ENCODE data around the gene KRTAP10-1.

KRTAP10-1 gene

GRCh38 chr21:44516828-44517174, 23.2 kb downstream of the KRTAP10-1 start:
- Histone ChIP-seq H3K4me1 (ENCODE audit: insufficient read depth, low read length, severe bottlenecking) (no peaks in the 10 kb centered on the region), H3K79me2 (ENCODE audit: insufficient read depth, low read length) (no peaks in the 10 kb centered on the region), H3F3A (ENCODE audit: insufficient read depth, low read length) (no peaks in the 10 kb centered on the region), H3K27me3 (ENCODE audit: insufficient read depth, low read length) (no peaks in the 10 kb centered on the region), H3K36me3 (ENCODE audit: insufficient read depth, low read length) (no peaks in the 10 kb centered on the region), H3K9ac (ENCODE audit: low read length) (no peak overlapping the region), H3K9me3 (ENCODE audit: low read length) (no peaks in the 10 kb centered on the region), H4K20me1 (ENCODE audit: insufficient read depth, low read length) (no peaks in the 10 kb centered on the region), H2AFZ (ENCODE audit: low read length) (no peak overlapping the region), H3K4me2 (ENCODE audit: low read length) (no peak overlapping the region), H3K4me3 (ENCODE audit: low read depth, low read length, poor library complexity, severe bottlenecking) (no peak overlapping the region), H3K27ac (ENCODE audit: low read depth, low read length, poor library complexity, severe bottlenecking) (no peak overlapping the region), H3K9me2 (ENCODE audit: low read depth, low read length) (no peaks in the 10 kb centered on the region)
- TF ChIP-seq EZH2 (IDR thresholded peaks at IDR 0.05; ENCODE audit: borderline replicate concordance, low read length) (no peak), CTCF (IDR thresholded peaks at IDR 0.05; ENCODE audit: low read length) (no peak)

- no peaks in the 10 kb centered on the region for H3K36me3 ChIP-seq (ENCODE audit: insufficient read depth, low read length)
- H3K9me3 ChIP-seq (ENCODE audit: low read length) = no peaks in the 10 kb centered on the region
- H3K79me2 ChIP-seq (ENCODE audit: insufficient read depth, low read length) = no peaks in the 10 kb centered on the region
- H3K9ac ChIP-seq (ENCODE audit: low read length) = no peak overlapping the region
- TF ChIP-seq CTCF (IDR thresholded peaks at IDR 0.05; ENCODE audit: low read length) (no peak), EZH2 (IDR thresholded peaks at IDR 0.05; ENCODE audit: borderline replicate concordance, low read length) (no peak)
- no peaks in the 10 kb centered on the region for H3K4me1 ChIP-seq (ENCODE audit: insufficient read depth, low read length, severe bottlenecking)
- no peak overlapping the region for H3K4me2 ChIP-seq (ENCODE audit: low read length)
- no peaks in the 10 kb centered on the region for H4K20me1 ChIP-seq (ENCODE audit: insufficient read depth, low read length)
- no peaks in the 10 kb centered on the region for H3K27me3 ChIP-seq (ENCODE audit: insufficient read depth, low read length)
- H3K9me2 ChIP-seq (ENCODE audit: low read depth, low read length) = no peaks in the 10 kb centered on the region
- no peak overlapping the region for H3K27ac ChIP-seq (ENCODE audit: low read depth, low read length, poor library complexity, severe bottlenecking)
- no peak overlapping the region for H2AFZ ChIP-seq (ENCODE audit: low read length)
- no peak overlapping the region for H3K4me3 ChIP-seq (ENCODE audit: low read depth, low read length, poor library complexity, severe bottlenecking)
- no peaks in the 10 kb centered on the region for H3F3A ChIP-seq (ENCODE audit: insufficient read depth, low read length)
Measured at GRCh38 chr21:44516342-44516741, 23.7 kb downstream of the KRTAP10-1 start.

GRCh38 chr21:44515359-44516165, 24.4 kb downstream of the KRTAP10-1 start:
- no peaks in the 10 kb centered on the region; the same call in 1 of the 2 replicates for H3K27me3 ChIP-seq (ENCODE audit: insufficient read depth, low read length)
- H4K20me1 ChIP-seq (ENCODE audit: insufficient read depth, low read length) = no peaks in the 10 kb centered on the region
- H3K79me2 ChIP-seq (ENCODE audit: insufficient read depth, low read length) = no peaks in the 10 kb centered on the region
- no peaks in the 10 kb centered on the region for H3K9me2 ChIP-seq (ENCODE audit: low read depth, low read length)
- no peak overlapping the region for H2AFZ ChIP-seq (ENCODE audit: low read length)
- H3K4me2 ChIP-seq (ENCODE audit: low read length) = no peak overlapping the region
- H3K4me3 ChIP-seq (ENCODE audit: low read depth, low read length, poor library complexity, severe bottlenecking) = no peak overlapping the region
- no peak overlapping the region for H3K27ac ChIP-seq (ENCODE audit: low read depth, low read length, poor library complexity, severe bottlenecking)
- no peaks in the 10 kb centered on the region for H3K9me3 ChIP-seq (ENCODE audit: low read length)
- no peaks in the 10 kb centered on the region for H3K36me3 ChIP-seq (ENCODE audit: insufficient read depth, low read length)
- no peaks in the 10 kb centered on the region for H3K4me1 ChIP-seq (ENCODE audit: insufficient read depth, low read length, severe bottlenecking)
- H3F3A ChIP-seq (ENCODE audit: insufficient read depth, low read length) = no peaks in the 10 kb centered on the region
- no peak overlapping the region for H3K9ac ChIP-seq (ENCODE audit: low read length)
- TF ChIP-seq CTCF (IDR thresholded peaks at IDR 0.05; ENCODE audit: low read length) = no peak
- TF ChIP-seq EZH2 (IDR thresholded peaks at IDR 0.05; ENCODE audit: borderline replicate concordance, low read length) = no peak

Measured in OCI-LY1 (cell line).